SH-SY5Y (cell line): ENCODE results near the gene PSMG1.

ENCODE experiments used
- GATA2 ChIP-seq: IDR thresholded peaks from 2 replicates; pipeline ENCODE4 v1.6.1; 2011; ENCODE audit warnings: mild to moderate bottlenecking, low read depth, low read length
- GATA3 ChIP-seq: IDR thresholded peaks from 2 replicates; pipeline ENCODE4 v1.6.1; 2011; ENCODE audit warnings: low read depth, mild to moderate bottlenecking, low read length, moderate library complexity

DNA sequence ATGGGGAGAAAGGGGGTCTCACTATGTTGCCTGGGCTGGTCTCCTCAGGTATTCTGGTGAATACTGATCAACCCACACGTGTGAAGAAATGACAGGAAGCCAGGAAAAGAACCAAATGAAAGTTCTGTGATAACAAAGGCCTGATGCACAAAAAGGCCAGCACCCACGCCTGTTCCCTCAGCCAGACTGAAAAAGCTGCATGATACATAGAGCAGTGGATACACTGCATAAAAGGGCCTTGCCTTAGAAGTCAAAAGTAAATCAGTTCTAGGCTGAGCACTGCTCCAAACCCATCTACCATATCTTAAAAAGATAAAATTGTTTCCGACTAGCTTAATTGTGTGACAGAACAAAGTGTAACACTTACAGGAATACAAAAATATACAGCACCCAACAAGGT lies 36.9 kb upstream of the PSMG1 start:
- TF ChIP-seq GATA2 = no peak
- no peak for TF ChIP-seq GATA3
